HUES64 (cell line): ENCODE results near the gene C16orf89.

Source experiments
- H3K27ac ChIP-seq: 2 replicates; pipeline ENCODE4 v1.7.0; 2013; ENCODE audit warnings: low read depth, low read length, inconsistent platforms
- H3K27me3 ChIP-seq: 2 replicates; pipeline ENCODE4 v1.6.1; 2013; ENCODE audit warnings: mild to moderate bottlenecking, low read length; ENCODE audit not compliant: insufficient read depth
- H3K36me3 ChIP-seq: 2 replicates; pipeline ENCODE4 v1.6.1; 2013; ENCODE audit warnings: mild to moderate bottlenecking, low read length; ENCODE audit not compliant: insufficient read depth
- H3K4me1 ChIP-seq: 2 replicates; pipeline ENCODE4 v1.6.1; 2013; ENCODE audit warnings: mild to moderate bottlenecking, low read length, moderate library complexity; ENCODE audit not compliant: insufficient read depth
- H3K4me3 ChIP-seq: 2 replicates; pipeline ENCODE4 v1.5.1; 2013; ENCODE audit warnings: mild to moderate bottlenecking, low read length, moderate library complexity
- H3K9ac ChIP-seq: 2 replicates; pipeline ENCODE4 v1.6.1; 2013; ENCODE audit warnings: mild to moderate bottlenecking, low read depth, low read length
- H3K9me3 ChIP-seq: 2 replicates; pipeline ENCODE4 v1.6.1; 2013; ENCODE audit warnings: low read depth, low read length; ENCODE audit not compliant: insufficient read depth
- WGBS: fragments of 150-250, 120-280 bp; methylation state at CpG from one replicate; pipeline ENCODE4 v1.1.7; 2013; ENCODE audit warnings: missing lambda C conversion rate; 5-methylcytosine and 5-hydroxymethylcytosine counted together

The C16orf89 gene

DNA sequence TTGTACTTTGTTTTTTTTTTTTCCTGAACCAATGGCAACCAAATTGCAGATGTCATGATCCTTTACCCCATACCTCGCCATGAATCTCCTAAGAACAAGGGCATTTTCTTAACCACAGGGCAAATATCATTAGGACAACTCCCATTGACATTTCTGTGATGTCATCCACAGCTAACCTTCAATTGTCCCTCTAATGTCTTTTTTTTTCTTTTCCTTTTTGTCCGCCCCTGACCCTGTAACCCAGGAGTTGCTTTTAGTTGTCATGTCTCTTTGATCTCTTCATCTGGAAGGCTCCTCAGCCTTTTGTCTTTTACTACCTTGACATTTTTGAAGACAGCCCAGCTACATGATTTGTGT lies 31.6 kb downstream of the C16orf89 start:
- Histone ChIP-seq H3K27ac (no peak overlapping the region), H3K9me3 (no peaks in the 10 kb centered on the region), H3K27me3 (peaks cover 9% of the 10 kb centered on the region), H3K4me3 (peak overlapping the region; percentile 82), H3K4me1 (peaks cover 15% of the 10 kb centered on the region), H3K36me3 (no peaks in the 10 kb centered on the region; the same call in 1 of the 2 replicates), H3K9ac (peak overlapping the region; percentile 78)
- 41% methylated on average over 2 of the region's 2 CpGs for WGBS

DNA sequence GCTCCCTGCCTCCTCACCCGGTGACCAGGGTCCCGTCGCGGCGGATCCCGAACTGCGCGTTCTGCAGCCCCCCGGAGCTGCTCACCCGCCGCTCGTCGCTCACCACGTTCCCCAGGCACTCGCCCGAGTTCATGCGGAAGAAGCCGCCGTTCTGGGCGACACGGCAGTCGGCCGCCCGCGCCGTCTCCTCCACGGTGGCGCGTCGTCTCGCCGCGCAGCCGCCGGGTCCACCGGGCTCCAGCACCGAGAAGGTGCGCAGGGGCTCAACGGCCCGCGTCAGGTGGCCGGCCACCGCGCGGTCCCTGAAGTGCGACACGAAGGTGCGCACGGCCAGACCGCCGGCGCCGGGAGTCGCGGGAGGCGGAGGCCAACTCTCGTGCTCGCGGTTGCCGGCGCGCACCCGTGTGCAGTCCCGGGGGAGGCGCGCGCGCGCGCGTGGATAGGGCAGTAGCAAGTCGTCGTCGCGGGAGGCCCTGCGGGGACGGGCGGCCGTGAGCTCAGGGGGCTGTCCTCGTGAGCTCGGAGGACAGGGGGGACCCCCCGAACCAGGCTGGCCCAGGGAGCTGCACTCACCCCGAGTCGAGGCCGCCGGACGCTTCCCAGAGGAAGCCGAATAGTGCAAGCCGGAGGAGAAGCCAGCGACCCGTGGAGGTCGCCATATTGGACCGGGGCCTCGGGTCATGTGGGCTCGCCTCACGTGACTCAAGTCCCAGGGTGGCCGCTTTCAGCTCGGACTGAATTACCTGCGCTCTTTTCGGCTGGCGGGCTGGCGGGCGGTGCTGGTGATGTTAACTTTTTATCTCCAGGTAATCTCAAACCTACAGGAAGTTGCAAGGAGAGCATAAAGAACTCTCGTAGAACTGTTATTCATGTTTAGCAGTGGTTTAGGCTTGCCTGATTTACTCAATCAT lies 32.2 kb downstream of the C16orf89 start, which contains the start of gene NAGPA:
Gene NAGPA (minus strand): TSS at position 680 of the 911 bp plus-strand sequence. CDS start 21 bp downstream, at position 659.
- under 1% methylated on average over 104 of the region's 104 CpGs for WGBS
- H3K4me3 ChIP-seq = peak within 1 kb of the TSS; percentile 82
- peaks cover 15% of the 10 kb centered on the region for H3K4me1 ChIP-seq
- H3K9ac ChIP-seq = peak within 1 kb of the TSS; percentile 78
- H3K36me3 ChIP-seq = no peaks in the 10 kb centered on the region; the same call in 1 of the 2 replicates
- H3K9me3 ChIP-seq = no peaks in the 10 kb centered on the region
- H3K27ac ChIP-seq = peak within 1 kb of the TSS; percentile 61
- H3K27me3 ChIP-seq = peaks cover 9% of the 10 kb centered on the region

DNA sequence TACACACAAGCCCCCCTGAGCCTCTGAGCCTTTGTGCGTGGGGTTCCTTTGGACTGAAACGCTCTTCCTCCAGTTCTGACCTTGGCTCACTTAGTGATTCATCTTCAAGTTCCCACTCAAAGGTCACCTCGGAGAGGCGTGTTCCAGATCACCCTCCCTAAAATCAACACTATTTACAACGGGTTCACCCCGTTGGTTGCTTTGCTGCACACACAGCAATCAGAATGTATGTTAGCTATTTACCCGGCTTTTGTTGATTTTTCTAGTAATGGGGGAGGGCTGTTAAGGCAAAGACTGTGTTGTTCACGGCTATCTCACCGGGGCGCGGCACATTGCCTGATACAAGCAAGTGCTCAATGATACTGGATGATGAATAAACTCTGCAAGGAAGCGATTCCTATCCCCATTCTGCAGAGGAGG lies 33.0 kb downstream of the C16orf89 start:
- Histone ChIP-seq H3K27ac (no peak overlapping the region), H3K4me1 (peaks cover 15% of the 10 kb centered on the region), H3K9ac (peak overlapping the region; percentile 78; the same call in 1 of the 2 replicates), H3K9me3 (no peaks in the 10 kb centered on the region), H3K27me3 (peaks cover 9% of the 10 kb centered on the region), H3K36me3 (no peaks in the 10 kb centered on the region; the same call in 1 of the 2 replicates), H3K4me3 (peak overlapping the region; percentile 82)
- 53% methylated on average over 12 of the region's 12 CpGs for WGBS

DNA sequence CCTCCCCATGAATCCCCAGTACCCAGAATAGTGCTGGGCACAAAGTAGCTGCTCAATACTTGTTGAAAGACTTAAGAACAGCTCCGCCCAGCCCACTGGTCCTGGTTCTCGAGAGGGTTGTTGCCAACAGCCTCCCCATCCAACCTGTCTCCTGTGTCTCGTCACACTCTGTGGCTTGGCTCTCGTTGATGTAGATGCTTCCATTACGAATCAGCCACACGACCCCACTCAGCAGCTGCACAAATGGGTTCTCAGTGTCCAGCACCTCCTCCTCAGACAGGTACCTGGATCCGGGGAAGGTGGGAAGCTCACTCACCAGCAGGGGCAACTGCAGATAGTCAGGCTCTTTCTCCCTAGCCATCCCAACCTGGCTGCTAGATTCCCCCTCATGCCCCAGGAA lies 34.2 kb downstream of the C16orf89 start:
- Histone ChIP-seq H3K36me3 (no peaks in the 10 kb centered on the region; the same call in 1 of the 2 replicates), H3K27ac (no peak overlapping the region), H3K4me3 (no peak overlapping the region), H3K9ac (no peak overlapping the region), H3K27me3 (peaks cover 9% of the 10 kb centered on the region), H3K9me3 (no peaks in the 10 kb centered on the region), H3K4me1 (peaks cover 9% of the 10 kb centered on the region)
- 90% methylated on average over 7 of the region's 7 CpGs for WGBS

DNA sequence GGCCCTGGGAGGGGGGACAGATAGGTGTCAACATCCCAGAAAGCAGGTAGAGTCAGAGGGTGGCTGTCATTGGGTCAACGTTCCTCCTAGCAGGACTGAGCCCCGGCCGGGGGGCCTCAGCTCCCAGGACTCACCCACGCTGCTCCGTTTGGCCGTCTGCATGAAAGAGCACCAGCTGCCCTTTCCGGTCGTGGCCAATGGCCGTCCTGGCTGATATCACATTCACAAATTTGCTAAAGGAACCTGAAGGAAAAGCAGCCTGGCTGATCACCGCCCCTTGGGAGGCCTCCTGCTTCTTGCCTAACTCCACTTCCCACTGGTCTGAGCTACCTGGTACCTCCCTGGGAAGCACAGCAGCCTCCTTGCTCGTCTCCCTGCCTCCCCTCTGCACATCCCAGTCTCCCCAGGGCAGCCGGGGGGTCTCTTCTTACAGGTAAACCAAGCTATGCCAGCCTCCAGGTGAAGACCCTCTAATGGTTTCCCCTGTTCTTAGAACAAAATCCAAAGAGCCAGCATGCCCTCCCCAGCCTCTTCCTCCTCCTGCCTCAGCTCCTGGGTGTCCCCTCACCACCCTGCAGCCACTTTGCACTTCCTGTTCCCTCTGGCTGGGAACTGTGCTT lies 35.4 kb downstream of the C16orf89 start:
- Histone ChIP-seq H3K9me3 (no peaks in the 10 kb centered on the region), H3K9ac (no peak overlapping the region)
- 92% methylated on average over 12 of the region's 12 CpGs for WGBS

DNA sequence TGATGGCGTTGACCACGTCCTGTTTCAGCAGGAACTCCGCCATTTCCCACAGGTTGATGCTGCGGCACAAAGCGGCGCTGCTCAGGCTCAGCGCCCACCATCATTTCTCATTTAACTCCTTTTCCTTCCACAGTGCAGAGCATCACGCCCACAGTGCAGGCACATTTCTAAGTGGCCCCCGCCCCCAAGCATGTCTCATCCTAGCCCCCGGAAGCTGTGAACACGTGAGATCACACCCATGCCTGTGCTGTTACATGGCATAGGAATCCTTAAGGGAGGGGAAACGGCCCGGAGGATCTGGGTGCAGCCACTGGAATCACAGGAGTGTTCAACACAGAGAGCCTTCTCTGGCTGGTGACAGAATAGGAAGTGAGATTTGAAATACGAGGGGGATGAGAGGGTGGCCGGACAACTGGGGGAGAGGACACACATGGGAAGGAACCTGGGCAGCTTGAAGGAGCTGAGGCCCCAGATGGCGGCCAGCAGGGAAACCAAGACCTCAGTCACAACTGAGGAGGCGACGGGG lies 36.7 kb downstream of the C16orf89 start:
- Histone ChIP-seq H3K27ac (no peak overlapping the region), H3K27me3 (peaks cover 9% of the 10 kb centered on the region), H3K36me3 (no peaks in the 10 kb centered on the region; the same call in 1 of the 2 replicates), H3K9ac (no peak overlapping the region), H3K4me3 (no peak overlapping the region), H3K4me1 (peaks cover 5% of the 10 kb centered on the region; the same call in 1 of the 2 replicates), H3K9me3 (no peaks in the 10 kb centered on the region)
- WGBS = 94% methylated on average over 18 of the region's 18 CpGs

More for the DNA sequence above, 35.4 kb downstream of the C16orf89 start:
- Histone ChIP-seq H3K4me3 (no peak overlapping the region), H3K27me3 (peaks cover 9% of the 10 kb centered on the region), H3K27ac (no peak overlapping the region), H3K4me1 (peaks cover 5% of the 10 kb centered on the region; the same call in 1 of the 2 replicates), H3K36me3 (no peaks in the 10 kb centered on the region; the same call in 1 of the 2 replicates)

DNA sequence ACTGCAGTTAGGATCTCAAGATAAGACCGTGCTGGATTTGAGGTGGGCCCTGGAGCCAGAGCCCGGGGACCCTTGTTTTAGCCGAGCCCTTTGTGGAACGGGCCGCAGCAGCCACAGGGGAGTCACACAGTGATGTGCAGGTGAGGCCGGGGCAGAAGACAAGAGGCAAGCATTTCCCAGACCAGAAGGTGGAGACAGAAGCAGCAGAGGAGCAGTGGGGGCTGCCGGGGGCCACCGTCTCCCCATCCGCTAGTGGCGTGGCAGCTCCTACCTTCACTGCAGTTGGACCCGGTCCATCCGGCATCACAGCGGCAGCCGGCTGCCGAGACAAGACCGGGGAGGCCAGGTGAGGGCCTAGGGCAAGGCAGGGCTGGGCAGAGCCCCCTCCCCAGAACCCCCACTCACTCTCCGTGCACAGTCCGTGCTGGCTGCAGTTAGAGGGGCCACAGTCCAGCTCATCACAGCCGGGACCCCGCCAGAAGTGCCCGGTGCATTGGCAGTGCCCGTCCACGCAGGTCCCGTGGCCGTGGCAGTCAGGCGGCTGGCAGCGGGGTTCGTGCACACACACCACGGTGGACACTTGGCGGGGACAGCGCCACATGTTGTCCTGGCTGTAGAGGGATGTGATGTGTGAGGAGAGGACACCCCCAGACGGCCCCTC lies 38.1 kb downstream of the C16orf89 start:
- Histone ChIP-seq H3K4me3 (no peak overlapping the region), H3K27ac (no peak overlapping the region), H3K27me3 (peaks cover 3% of the 10 kb centered on the region; the same call in 1 of the 2 replicates), H3K9me3 (no peaks in the 10 kb centered on the region), H3K36me3 (no peaks in the 10 kb centered on the region; the same call in 1 of the 2 replicates), H3K4me1 (peaks cover 2% of the 10 kb centered on the region; the same call in 1 of the 2 replicates), H3K9ac (no peak overlapping the region)
- WGBS = 94% methylated on average over 29 of the region's 32 CpGs

DNA sequence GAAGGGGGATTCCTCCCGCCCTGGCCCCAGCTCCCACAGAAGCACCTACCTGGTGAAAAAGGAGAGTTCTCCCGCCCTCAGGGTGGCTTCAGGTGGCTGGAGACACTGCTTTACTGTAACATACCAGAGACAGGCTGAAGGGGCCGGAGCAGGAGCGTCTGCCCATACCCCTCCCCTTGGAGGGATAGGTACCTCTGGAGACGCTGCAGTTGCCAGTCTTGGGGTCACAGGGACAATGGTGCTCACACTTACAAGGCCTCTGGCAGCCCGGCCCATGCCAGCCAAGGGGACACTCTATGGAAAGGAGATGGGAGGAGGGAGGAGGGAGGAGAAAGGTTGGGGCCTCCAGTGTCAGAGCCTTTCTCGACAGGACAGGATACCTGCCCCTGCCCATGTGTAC lies 38.7 kb downstream of the C16orf89 start:
- Histone ChIP-seq H3K9ac (no peak overlapping the region), H3K4me3 (no peak overlapping the region), H3K36me3 (no peaks in the 10 kb centered on the region; the same call in 1 of the 2 replicates), H3K27me3 (no peaks in the 10 kb centered on the region), H3K9me3 (no peaks in the 10 kb centered on the region), H3K4me1 (no peaks in the 10 kb centered on the region), H3K27ac (no peak overlapping the region)
- 92% methylated on average over 6 of the region's 7 CpGs for WGBS

DNA sequence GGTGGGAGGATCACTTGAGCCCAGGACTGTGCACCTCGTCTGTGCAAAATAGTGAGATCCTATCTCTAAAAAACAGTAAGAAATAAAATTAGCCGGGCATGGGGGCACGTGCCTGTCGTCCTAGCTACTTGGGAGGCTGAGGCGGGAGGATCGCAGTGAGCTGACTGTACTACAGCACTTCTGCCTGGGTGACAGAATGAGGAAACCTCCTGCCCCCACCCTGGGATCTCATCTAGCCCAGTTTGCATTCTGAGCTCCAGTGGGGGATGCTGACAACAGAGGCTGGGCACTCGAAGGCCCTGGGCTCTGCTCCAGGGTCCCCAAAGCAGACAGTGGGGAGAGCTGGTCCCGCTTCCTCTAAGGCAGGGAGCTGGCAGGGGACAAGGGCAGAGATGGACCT lies 39.1 kb downstream of the C16orf89 start:
- H3K9me3 ChIP-seq = no peaks in the 10 kb centered on the region
- H3K4me1 ChIP-seq = no peaks in the 10 kb centered on the region
- H3K36me3 ChIP-seq = no peaks in the 10 kb centered on the region; the same call in 1 of the 2 replicates
- 95% methylated on average over 8 of the region's 8 CpGs for WGBS
- H3K27ac ChIP-seq = no peak overlapping the region
- H3K9ac ChIP-seq = no peak overlapping the region
- H3K4me3 ChIP-seq = no peak overlapping the region
- no peaks in the 10 kb centered on the region for H3K27me3 ChIP-seq

DNA sequence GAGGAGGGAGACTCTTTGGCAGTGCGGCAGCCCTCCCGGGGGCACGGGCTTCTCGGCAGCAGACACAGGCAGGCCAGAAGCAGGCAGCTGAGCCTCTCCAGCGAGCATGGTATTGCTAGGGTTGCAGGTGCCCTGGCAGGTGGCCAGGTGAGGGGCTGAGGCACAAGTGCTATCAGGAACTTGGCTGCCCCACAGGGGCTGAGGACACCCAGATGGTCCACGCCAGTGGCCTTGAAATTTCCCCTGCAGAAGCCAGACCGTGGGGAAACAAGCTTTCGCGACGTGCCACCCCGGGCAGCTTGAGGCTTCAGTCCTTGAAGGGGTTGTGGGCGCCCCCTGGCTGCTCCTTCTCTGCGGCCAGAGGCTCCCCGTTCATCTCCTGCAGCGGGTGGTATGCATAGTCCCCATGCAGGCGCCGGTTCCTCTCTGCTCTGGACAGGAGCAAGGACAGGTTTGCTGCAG lies 40.6 kb downstream of the C16orf89 start:
- no peaks in the 10 kb centered on the region for H3K9me3 ChIP-seq
- H3K27me3 ChIP-seq = no peaks in the 10 kb centered on the region
- no peaks in the 10 kb centered on the region; the same call in 1 of the 2 replicates for H3K36me3 ChIP-seq
- no peak overlapping the region for H3K9ac ChIP-seq
- WGBS = 44% methylated on average over 17 of the region's 17 CpGs
- no peak overlapping the region for H3K27ac ChIP-seq
- H3K4me3 ChIP-seq = no peak overlapping the region
- H3K4me1 ChIP-seq = no peaks in the 10 kb centered on the region
